WTC11 (cell line): ENCODE data around the gene ADAP1. TPM values are rescaled to one million over a fixed set of nuclear protein-coding genes. Genes with fewer than 3 reads are reported as not detected.

Source experiments
- CTCF ChIP-seq: fragments of 200-600 bp; IDR thresholded peaks from 2 replicates; pipeline ENCODE4 v1.8.0; 2022; ENCODE audit warnings: antibody characterized with exemption
- E2F4 ChIP-seq: sonication (generic); formaldehyde crosslinking; IDR thresholded peaks from 2 replicates; pipeline ENCODE4 v1.8.1; 2022; ENCODE audit warnings: low read depth, mild to moderate bottlenecking, moderate library complexity, missing genetic modification reagents, borderline replicate concordance
- ETV6 ChIP-seq: sonication (generic); formaldehyde crosslinking; IDR thresholded peaks from 2 replicates; pipeline ENCODE4 v1.8.1; 2022; ENCODE audit warnings: mild to moderate bottlenecking, missing genetic modification reagents
- FOXP4 ChIP-seq: sonication (generic); formaldehyde crosslinking; IDR thresholded peaks from 2 replicates; pipeline ENCODE4 v1.8.0; 2022; ENCODE audit warnings: mild to moderate bottlenecking, missing genetic modification reagents
- HMGXB4 ChIP-seq: sonication (generic); formaldehyde crosslinking; IDR thresholded peaks from 2 replicates; pipeline ENCODE4 v1.8.1; 2023; ENCODE audit warnings: mild to moderate bottlenecking, moderate library complexity, missing genetic modification reagents
- IRF1 ChIP-seq: sonication (generic); formaldehyde crosslinking; IDR thresholded peaks from 2 replicates; pipeline ENCODE4 v1.8.0; 2023; ENCODE audit warnings: missing genetic modification reagents
- IRF2 ChIP-seq: sonication (generic); formaldehyde crosslinking; IDR thresholded peaks from 2 replicates; pipeline ENCODE4 v1.8.0; 2022; ENCODE audit warnings: low read depth, missing genetic modification reagents, borderline replicate concordance
- JAZF1 ChIP-seq: fragments of 250-450 bp; sonication (Bioruptor Pico); IDR thresholded peaks from 2 replicates; pipeline ENCODE4 v1.9.0; 2021; ENCODE audit warnings: moderate library complexity, mild to moderate bottlenecking, inconsistent platforms
- NFATC4 ChIP-seq: fragments of 250-450 bp; sonication (Bioruptor Pico); IDR thresholded peaks from 2 replicates; pipeline ENCODE4 v1.9.0; 2021; ENCODE audit warnings: mild to moderate bottlenecking
- TP53 ChIP-seq: sonication (generic); formaldehyde crosslinking; IDR thresholded peaks from 2 replicates; pipeline ENCODE4 v1.8.1; 2023; ENCODE audit warnings: mild to moderate bottlenecking, missing genetic modification reagents
- ZNF219 ChIP-seq: sonication (generic); formaldehyde crosslinking; IDR thresholded peaks from 2 replicates; pipeline ENCODE4 v1.8.0; 2023; ENCODE audit warnings: missing genetic modification reagents, mild to moderate bottlenecking, borderline replicate concordance
- ZNF281 ChIP-seq: sonication (generic); formaldehyde crosslinking; IDR thresholded peaks from 2 replicates; pipeline ENCODE4 v1.8.0; 2023; ENCODE audit warnings: mild to moderate bottlenecking, missing genetic modification reagents
- ZNF396 ChIP-seq: fragments of 250-450 bp; sonication (Bioruptor Pico); IDR thresholded peaks from 2 replicates; pipeline ENCODE4 v1.8.0; 2021; ENCODE audit warnings: mild to moderate bottlenecking, moderate library complexity, borderline replicate concordance
- ZNF416 ChIP-seq: fragments of 250-450 bp; sonication (Bioruptor Pico); IDR thresholded peaks from 2 replicates; pipeline ENCODE4 v1.9.0; 2021; ENCODE audit warnings: mild to moderate bottlenecking, inconsistent platforms
- ZSCAN18 ChIP-seq: fragments of 250-450 bp; sonication (Bioruptor Pico); IDR thresholded peaks from 2 replicates; pipeline ENCODE4 v2.1.2; 2022; ENCODE audit warnings: mild to moderate bottlenecking, moderate library complexity
- total RNA-seq: library from RNA; stranded (reverse); gene quantifications from 3 replicates; pipeline ENCODE4 v1.2.3, GENCODE V29; 2021

Gene ADAP1
- total RNA-seq, 1 experiment from 2014 or later = 4.3 TPM

GRCh38 chr7:964401-965231 lies 10.1 kb upstream of the ADAP1 start (continued):
- no peak for TF ChIP-seq E2F4 (CRISPR knock-in tag)
- TF ChIP-seq CTCF = no peak
- TF ChIP-seq JAZF1 (CRISPR knock-in tag) = no peak
- no peak for TF ChIP-seq NFATC4 (CRISPR knock-in tag)
- no peak for TF ChIP-seq HMGXB4 (CRISPR knock-in tag)
- no peak for TF ChIP-seq TP53
- no peak for TF ChIP-seq ZNF219
- no peak for TF ChIP-seq IRF2 (CRISPR knock-in tag)
- TF ChIP-seq ZNF281 (CRISPR knock-in tag) = no peak
- no peak for TF ChIP-seq ZNF416 (CRISPR knock-in tag)
- TF ChIP-seq ZSCAN18 = no peak
- no peak for TF ChIP-seq ZNF396 (CRISPR knock-in tag)
- no peak for TF ChIP-seq IRF1 (CRISPR knock-in tag)
- no peak for TF ChIP-seq ETV6 (CRISPR knock-in tag)
- TF ChIP-seq FOXP4 (CRISPR knock-in tag) = no peak
